Activated naive CD8-positive, alpha-beta T cell (primary cell): ENCODE results near the gene SLTM.
A peak's percentile ranks its signal among the peaks of the same experiment; 100 is the strongest.
"Not testable (repeated sequence)": the region's sequence is repeated elsewhere in the genome, so short reads cannot be mapped to it uniquely, and the experiment has no call there.

Source experiments
- H3K27ac Mint-ChIP-seq: one replicate; pipeline ENCODE4 v1.8.0; 2021; ENCODE audit warnings: mixed read lengths
- H3K27me3 Mint-ChIP-seq: one replicate; pipeline ENCODE4 v1.8.0; 2021; ENCODE audit warnings: mixed read lengths
- H3K36me3 Mint-ChIP-seq: one replicate; pipeline ENCODE4 v1.8.0; 2021; ENCODE audit warnings: mixed read lengths
- H3K4me1 Mint-ChIP-seq: one replicate; pipeline ENCODE4 v1.8.0; 2021; ENCODE audit warnings: low read depth, mixed read lengths
- H3K4me3 Mint-ChIP-seq: one replicate; pipeline ENCODE4 v1.8.0; 2021; ENCODE audit warnings: mild to moderate bottlenecking, mixed read lengths
- H3K9me3 Mint-ChIP-seq: one replicate; pipeline ENCODE4 v1.8.0; 2021; ENCODE audit warnings: low read depth, mixed read lengths

Gene SLTM

GRCh38 chr15:58870451-58870850, 63.0 kb downstream of the SLTM start:
- no peaks in the 10 kb centered on the region for H3K9me3 Mint-ChIP-seq
- H3K4me1 Mint-ChIP-seq = no peaks in the 10 kb centered on the region
- H3K27ac Mint-ChIP-seq = no peak overlapping the region
- H3K27me3 Mint-ChIP-seq = no peaks in the 10 kb centered on the region
- H3K36me3 Mint-ChIP-seq = no peaks in the 10 kb centered on the region
- H3K4me3 Mint-ChIP-seq = no peak overlapping the region

GRCh38 chr15:58867926-58868325, 65.6 kb downstream of the SLTM start:
- Mint-ChIP-seq H3K9me3 (no peaks in the 10 kb centered on the region), H3K27ac (no peak overlapping the region), H3K4me1 (peaks cover 5% of the 10 kb centered on the region), H3K4me3 (no peak overlapping the region), H3K27me3 (peaks cover 5% of the 10 kb centered on the region), H3K36me3 (no peaks in the 10 kb centered on the region)

GRCh38 chr15:58865425-58865880, 68.0 kb downstream of the SLTM start:
- Mint-ChIP-seq H3K4me3 (no peak overlapping the region), H3K36me3 (no peaks in the 10 kb centered on the region), H3K4me1 (peaks cover 15% of the 10 kb centered on the region), H3K27me3 (peaks cover 5% of the 10 kb centered on the region), H3K9me3 (no peaks in the 10 kb centered on the region), H3K27ac (no peak overlapping the region)

- Mint-ChIP-seq H3K4me3 (peak overlapping the region; percentile 33), H3K27me3 (peaks cover 5% of the 10 kb centered on the region), H3K9me3 (no peaks in the 10 kb centered on the region), H3K4me1 (peaks cover 15% of the 10 kb centered on the region), H3K27ac (peak overlapping the region; percentile 4), H3K36me3 (peaks cover under 1% of the 10 kb centered on the region)
Observed at GRCh38 chr15:58864602-58865424, 68.7 kb downstream of the SLTM start.

GRCh38 chr15:58862326-58862725, 71.2 kb downstream of the SLTM start:
- H3K4me3 Mint-ChIP-seq = no peak overlapping the region
- no peak overlapping the region for H3K27ac Mint-ChIP-seq
- peaks cover 2% of the 10 kb centered on the region for H3K36me3 Mint-ChIP-seq
- peaks cover 5% of the 10 kb centered on the region for H3K27me3 Mint-ChIP-seq
- peaks cover 15% of the 10 kb centered on the region for H3K4me1 Mint-ChIP-seq
- H3K9me3 Mint-ChIP-seq = no peaks in the 10 kb centered on the region

- not testable (repeated sequence) for H3K27ac Mint-ChIP-seq, H3K4me1 Mint-ChIP-seq, H3K9me3 Mint-ChIP-seq, H3K36me3 Mint-ChIP-seq, H3K4me3 Mint-ChIP-seq, H3K27me3 Mint-ChIP-seq
Observed at GRCh38 chr15:58856621-58857020, 76.9 kb downstream of the SLTM start.

GRCh38 chr15:58856086-58856485, 77.4 kb downstream of the SLTM start:
- Mint-ChIP-seq H3K9me3 (no peaks in the 10 kb centered on the region), H3K27me3 (no peaks in the 10 kb centered on the region), H3K27ac (no peak overlapping the region), H3K4me3 (no peak overlapping the region), H3K4me1 (peaks cover under 1% of the 10 kb centered on the region), H3K36me3 (peaks cover 10% of the 10 kb centered on the region)

GRCh38 chr15:58854593-58854992, 78.9 kb downstream of the SLTM start:
- H3K4me3 Mint-ChIP-seq = no peak overlapping the region
- no peaks in the 10 kb centered on the region for H3K27me3 Mint-ChIP-seq
- no peaks in the 10 kb centered on the region for H3K9me3 Mint-ChIP-seq
- no peaks in the 10 kb centered on the region for H3K4me1 Mint-ChIP-seq
- peaks cover 8% of the 10 kb centered on the region for H3K36me3 Mint-ChIP-seq
- H3K27ac Mint-ChIP-seq = no peak overlapping the region

GRCh38 chr15:58852347-58852746, 81.1 kb downstream of the SLTM start:
- no peak overlapping the region for H3K27ac Mint-ChIP-seq
- no peak overlapping the region for H3K4me3 Mint-ChIP-seq
- H3K4me1 Mint-ChIP-seq = no peaks in the 10 kb centered on the region
- no peaks in the 10 kb centered on the region for H3K9me3 Mint-ChIP-seq
- H3K36me3 Mint-ChIP-seq = peaks cover 17% of the 10 kb centered on the region
- H3K27me3 Mint-ChIP-seq = no peaks in the 10 kb centered on the region

- not testable (repeated sequence) for H3K27ac Mint-ChIP-seq, H3K4me1 Mint-ChIP-seq, H3K4me3 Mint-ChIP-seq, H3K9me3 Mint-ChIP-seq, H3K27me3 Mint-ChIP-seq
- H3K36me3 Mint-ChIP-seq = peaks cover 21% of the 10 kb centered on the region
Observed at GRCh38 chr15:58851205-58851604, 82.3 kb downstream of the SLTM start.

- no peaks in the 10 kb centered on the region for H3K27me3 Mint-ChIP-seq
Observed at GRCh38 chr15:58842713-58843396, 90.6 kb downstream of the SLTM start.

GRCh38 chr15:58840048-58840447, 93.4 kb downstream of the SLTM start:
- no peaks in the 10 kb centered on the region for H3K36me3 Mint-ChIP-seq
- H3K27ac Mint-ChIP-seq = no peak overlapping the region
- no peaks in the 10 kb centered on the region for H3K4me1 Mint-ChIP-seq
- no peaks in the 10 kb centered on the region for H3K27me3 Mint-ChIP-seq
- H3K9me3 Mint-ChIP-seq = no peaks in the 10 kb centered on the region
- H3K4me3 Mint-ChIP-seq = no peak overlapping the region

More at GRCh38 chr15:58842713-58843396, 90.6 kb downstream of the SLTM start:
- Mint-ChIP-seq H3K4me1 (no peaks in the 10 kb centered on the region), H3K27ac (no peak overlapping the region), H3K36me3 (peaks cover 13% of the 10 kb centered on the region), H3K9me3 (no peaks in the 10 kb centered on the region), H3K4me3 (no peak overlapping the region)

- no peaks in the 10 kb centered on the region for H3K9me3 Mint-ChIP-seq
- H3K27ac Mint-ChIP-seq = no peak overlapping the region
- H3K4me1 Mint-ChIP-seq = no peaks in the 10 kb centered on the region
- H3K27me3 Mint-ChIP-seq = no peaks in the 10 kb centered on the region
- no peaks in the 10 kb centered on the region for H3K36me3 Mint-ChIP-seq
- no peak overlapping the region for H3K4me3 Mint-ChIP-seq
Observed at GRCh38 chr15:58839485-58839884, 94.0 kb downstream of the SLTM start.

GRCh38 chr15:58833681-58834426, 99.6 kb downstream of the SLTM start:
- not testable (repeated sequence) for H3K27ac Mint-ChIP-seq, H3K4me1 Mint-ChIP-seq, H3K4me3 Mint-ChIP-seq, H3K9me3 Mint-ChIP-seq, H3K27me3 Mint-ChIP-seq, H3K36me3 Mint-ChIP-seq

GRCh38 chr15:58830556-58830955, 102.9 kb downstream of the SLTM start:
- Mint-ChIP-seq H3K9me3 (no peaks in the 10 kb centered on the region), H3K36me3 (peaks cover 12% of the 10 kb centered on the region), H3K27ac (no peak overlapping the region), H3K4me1 (no peaks in the 10 kb centered on the region), H3K27me3 (no peaks in the 10 kb centered on the region), H3K4me3 (no peak overlapping the region)
